WTC11 (cell line): ENCODE data around the gene KISS1R.

Source experiments
- CTCF ChIP-seq: fragments of 200-600 bp; IDR thresholded peaks from 2 replicates; pipeline ENCODE4 v1.8.0; 2022; ENCODE audit warnings: antibody characterized with exemption
- TP53 ChIP-seq: sonication (generic); formaldehyde crosslinking; IDR thresholded peaks from 2 replicates; pipeline ENCODE4 v1.8.1; 2023; ENCODE audit warnings: mild to moderate bottlenecking, missing genetic modification reagents

DNA sequence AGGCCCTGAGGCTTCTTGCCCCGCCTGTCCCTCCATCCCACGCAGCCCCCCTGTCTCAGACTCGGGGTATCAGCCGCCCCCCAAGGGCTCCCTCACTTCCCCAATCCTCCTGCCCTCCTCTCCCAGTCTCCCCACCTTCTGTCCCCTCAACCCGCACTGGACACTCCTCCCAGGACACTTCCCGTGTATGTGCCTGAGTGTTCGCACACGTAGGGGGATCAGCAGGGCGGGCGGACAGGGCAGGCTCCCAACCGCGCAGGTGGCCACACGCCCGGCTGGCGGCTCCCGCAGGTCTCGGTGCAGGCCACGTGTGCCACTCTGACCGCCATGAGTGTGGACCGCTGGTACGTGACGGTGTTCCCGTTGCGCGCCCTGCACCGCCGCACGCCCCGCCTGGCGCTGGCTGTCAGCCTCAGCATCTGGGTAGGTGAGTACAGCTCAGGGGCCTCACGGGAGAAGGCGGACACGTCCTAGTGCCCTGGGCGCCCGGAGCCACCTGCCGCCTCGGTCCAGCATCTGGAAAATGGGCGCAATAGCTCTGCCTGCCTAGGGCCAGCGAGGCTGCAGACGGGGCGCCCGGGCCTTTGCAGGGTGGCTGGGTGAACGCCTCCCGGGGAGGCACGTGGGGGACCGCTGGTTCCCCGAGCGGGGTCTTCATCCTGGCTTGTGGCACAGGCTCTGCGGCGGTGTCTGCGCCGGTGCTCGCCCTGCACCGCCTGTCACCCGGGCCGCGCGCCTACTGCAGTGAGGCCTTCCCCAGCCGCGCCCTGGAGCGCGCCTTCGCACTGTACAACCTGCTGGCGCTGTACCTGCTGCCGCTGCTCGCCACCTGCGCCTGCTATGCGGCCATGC, 2.3 kb downstream of the KISS1R start:
- TF ChIP-seq CTCF (no peak), TP53 (CRISPR knock-in tag) (peak; percentile 73; the same call in 1 of the 2 replicates)
